Measurements from ENCODE around the gene ATP8A2. TPM values are rescaled to one million over a fixed set of nuclear protein-coding genes. Genes with fewer than 3 reads are reported as not detected.

ATP8A2 gene
- total RNA-seq, 1 donor from 2014 or later, result 4.2 TPM

DNA sequence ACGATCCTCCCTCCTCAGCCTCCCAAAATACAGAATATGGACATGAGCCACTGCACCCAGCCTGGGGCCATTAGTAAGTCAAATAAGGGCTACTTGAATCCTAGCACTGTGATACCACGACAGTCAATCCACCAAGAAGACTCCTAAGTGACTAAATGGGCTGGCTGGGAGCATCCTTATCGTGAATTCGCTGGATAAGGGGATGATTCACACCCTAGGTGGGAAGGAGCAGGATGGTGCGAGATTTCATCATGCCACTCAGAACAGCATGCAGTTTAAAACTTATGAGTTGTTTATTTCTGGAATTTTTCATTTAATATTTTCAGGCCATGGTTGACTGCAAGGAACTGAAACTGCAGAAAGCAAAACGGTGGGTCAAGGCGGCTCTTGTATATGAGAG, 30.2 kb downstream of the ATP8A2 start:
- no peaks in the 10 kb centered on the region for H3K9me3 ChIP-seq (ENCODE audit: low read depth)
- H3K27me3 ChIP-seq, result no peaks in the 10 kb centered on the region
- TF ChIP-seq EZH2phosphoT487 (IDR thresholded peaks at IDR 0.05) (no peak), EZH2 (IDR thresholded peaks at IDR 0.05) (no peak)
- TF ChIP-seq, protein P1, sequence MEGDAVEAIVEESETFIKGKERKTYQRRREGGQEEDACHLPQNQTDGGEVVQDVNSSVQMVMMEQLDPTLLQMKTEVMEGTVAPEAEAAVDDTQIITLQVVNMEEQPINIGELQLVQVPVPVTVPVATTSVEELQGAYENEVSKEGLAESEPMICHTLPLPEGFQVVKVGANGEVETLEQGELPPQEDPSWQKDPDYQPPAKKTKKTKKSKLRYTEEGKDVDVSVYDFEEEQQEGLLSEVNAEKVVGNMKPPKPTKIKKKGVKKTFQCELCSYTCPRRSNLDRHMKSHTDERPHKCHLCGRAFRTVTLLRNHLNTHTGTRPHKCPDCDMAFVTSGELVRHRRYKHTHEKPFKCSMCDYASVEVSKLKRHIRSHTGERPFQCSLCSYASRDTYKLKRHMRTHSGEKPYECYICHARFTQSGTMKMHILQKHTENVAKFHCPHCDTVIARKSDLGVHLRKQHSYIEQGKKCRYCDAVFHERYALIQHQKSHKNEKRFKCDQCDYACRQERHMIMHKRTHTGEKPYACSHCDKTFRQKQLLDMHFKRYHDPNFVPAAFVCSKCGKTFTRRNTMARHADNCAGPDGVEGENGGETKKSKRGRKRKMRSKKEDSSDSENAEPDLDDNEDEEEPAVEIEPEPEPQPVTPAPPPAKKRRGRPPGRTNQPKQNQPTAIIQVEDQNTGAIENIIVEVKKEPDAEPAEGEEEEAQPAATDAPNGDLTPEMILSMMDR (IDR thresholded peaks at IDR 0.05), result no peak
- Mint-ChIP-seq H3K27ac (no peak overlapping the region), H3K9me3 (no peaks in the 10 kb centered on the region), H3K27me3 (ENCODE audit: insufficient read depth, low read depth) (peaks cover 2% of the 10 kb centered on the region), H3K4me1 (no peaks in the 10 kb centered on the region), H3K36me3 (no peaks in the 10 kb centered on the region), H3K4me3 (no peak overlapping the region)
- no peaks in the 10 kb centered on the region for H4K20me1 ChIP-seq (ENCODE audit: low read depth)
- DNase-seq (ENCODE audit: low spot score), result no peak
- no peak overlapping the region for H2AFZ ChIP-seq (replicated peaks)
- no peaks in the 10 kb centered on the region for H3K36me3 ChIP-seq
- no peak overlapping the region for H3K4me2 ChIP-seq
- no peak overlapping the region for H3K27ac ChIP-seq
- H3K79me2 ChIP-seq (ENCODE audit: low read depth), result no peaks in the 10 kb centered on the region
- H3F3A ChIP-seq (ENCODE audit: low read depth), result no peaks in the 10 kb centered on the region
- no peak overlapping the region for H3K4me3 ChIP-seq
- no peaks in the 10 kb centered on the region for H3K4me1 ChIP-seq
- H3K9ac ChIP-seq, result no peak overlapping the region

DNA sequence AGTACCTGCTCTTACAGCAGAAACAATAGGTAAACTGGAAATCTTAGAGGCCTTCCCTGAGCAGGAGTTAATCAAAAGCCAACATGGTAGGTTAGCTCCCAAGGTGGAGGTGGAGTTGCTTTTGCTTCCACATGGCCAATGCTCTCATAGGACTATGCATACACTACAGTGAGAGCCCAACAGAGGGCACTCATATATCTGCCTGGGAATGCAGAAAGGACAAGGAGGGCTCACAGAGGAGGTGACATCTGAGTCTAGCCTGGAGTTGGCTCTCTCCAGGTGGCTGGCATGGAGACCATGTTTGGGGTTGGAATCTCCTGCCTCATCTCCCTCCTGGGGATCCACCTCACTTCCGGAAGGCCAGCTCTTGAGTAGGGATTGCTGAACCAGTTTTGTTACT, 34.6 kb downstream of the ATP8A2 start:
- H3K27ac Mint-ChIP-seq, result no peak overlapping the region
- no peaks in the 10 kb centered on the region for H3K79me2 ChIP-seq (ENCODE audit: low read depth)
- TF ChIP-seq, protein P1 (IDR thresholded peaks at IDR 0.05), result peak; percentile 44
- TF ChIP-seq EZH2 (IDR thresholded peaks at IDR 0.05) (no peak), EZH2phosphoT487 (IDR thresholded peaks at IDR 0.05) (no peak)

DNA sequence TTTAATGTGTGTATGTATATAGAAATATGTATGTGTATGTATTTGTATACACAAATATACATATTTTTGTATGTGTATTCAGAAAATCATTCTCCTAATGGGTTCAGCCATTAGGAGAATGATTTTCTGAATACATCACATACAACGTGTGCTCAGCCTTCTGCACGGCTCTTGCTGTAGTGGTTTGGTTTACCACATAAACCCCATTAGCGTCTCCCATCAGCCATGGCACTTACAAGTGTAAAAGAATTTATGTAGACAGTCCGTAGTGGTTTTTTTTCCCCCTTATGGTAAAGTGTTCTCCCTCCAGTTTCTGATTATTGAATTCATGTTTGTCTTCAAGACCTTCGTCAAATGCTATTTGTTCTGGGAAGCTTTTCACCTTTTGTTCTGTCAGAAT, 38.2 kb downstream of the ATP8A2 start:
- Mint-ChIP-seq H3K36me3 (no peaks in the 10 kb centered on the region), H3K27ac (no peak overlapping the region), H3K4me3 (no peak overlapping the region), H3K4me1 (no peaks in the 10 kb centered on the region), H3K9me3 (peaks cover 5% of the 10 kb centered on the region), H3K27me3 (ENCODE audit: insufficient read depth, low read depth) (no peaks in the 10 kb centered on the region)
- no peaks in the 10 kb centered on the region for H3K27me3 ChIP-seq
- no peak overlapping the region for H3K27ac ChIP-seq
- H4K20me1 ChIP-seq (ENCODE audit: low read depth), result no peaks in the 10 kb centered on the region
- no peaks in the 10 kb centered on the region for H3K9me3 ChIP-seq (ENCODE audit: low read depth)
- H3F3A ChIP-seq (ENCODE audit: low read depth), result no peaks in the 10 kb centered on the region
- no peak overlapping the region for H2AFZ ChIP-seq (replicated peaks)
- TF ChIP-seq, protein P1 (IDR thresholded peaks at IDR 0.05), result no peak
- TF ChIP-seq EZH2 (IDR thresholded peaks at IDR 0.05) (no peak), EZH2phosphoT487 (IDR thresholded peaks at IDR 0.05) (no peak)
- H3K4me1 ChIP-seq, result no peaks in the 10 kb centered on the region
- H3K79me2 ChIP-seq (ENCODE audit: low read depth), result no peaks in the 10 kb centered on the region
- no peaks in the 10 kb centered on the region for H3K36me3 ChIP-seq
- no peak overlapping the region for H3K4me2 ChIP-seq
- H3K9ac ChIP-seq, result no peak overlapping the region
- DNase-seq (ENCODE audit: low spot score), result no peak
- no peak overlapping the region for H3K4me3 ChIP-seq

More for the DNA sequence above, 34.6 kb downstream of the ATP8A2 start:
- Histone ChIP-seq H3K4me1 (no peaks in the 10 kb centered on the region), H3K36me3 (no peaks in the 10 kb centered on the region), H3K4me2 (no peak overlapping the region), H2AFZ (replicated peaks) (no peak overlapping the region), H3K4me3 (no peak overlapping the region), H3K27ac (no peak overlapping the region), H3F3A (ENCODE audit: low read depth) (no peaks in the 10 kb centered on the region), H3K9me3 (ENCODE audit: low read depth) (no peaks in the 10 kb centered on the region), H3K9ac (no peak overlapping the region), H3K27me3 (no peaks in the 10 kb centered on the region), H4K20me1 (ENCODE audit: low read depth) (no peaks in the 10 kb centered on the region)
- no peaks in the 10 kb centered on the region for H3K27me3 Mint-ChIP-seq (ENCODE audit: insufficient read depth, low read depth)
- no peaks in the 10 kb centered on the region for H3K4me1 Mint-ChIP-seq
- no peak overlapping the region for H3K4me3 Mint-ChIP-seq
- DNase-seq (ENCODE audit: low spot score), result peak; percentile 37
- H3K36me3 Mint-ChIP-seq, result no peaks in the 10 kb centered on the region
- peaks cover 5% of the 10 kb centered on the region for H3K9me3 Mint-ChIP-seq

Data from neural progenitor cell (in vitro differentiated cells).